WERI-Rb-1 (cell line): ENCODE data around the gene STEAP2.
"Not testable (repeated sequence)": the region's sequence is repeated elsewhere in the genome, so short reads cannot be mapped to it uniquely, and the experiment has no call there.

ENCODE experiments used
- DNase-seq: peaks from one replicate; pipeline ENCODE4 v3.0.0-alpha.2; 2020
- H3K27ac ChIP-seq: fragments of 250-450 bp; sonication (Bioruptor Pico); 2 replicates; pipeline ENCODE4 v1.5.1; 2020; ENCODE audit warnings: mild to moderate bottlenecking, moderate library complexity
- H3K27me3 ChIP-seq: fragments of 250-450 bp; sonication (Bioruptor Pico); 2 replicates; pipeline ENCODE4 v1.5.1; 2021; ENCODE audit warnings: mild to moderate bottlenecking, low read depth, moderate library complexity; ENCODE audit not compliant: insufficient read depth, severe bottlenecking
- H3K36me3 ChIP-seq: fragments of 250-450 bp; sonication (Bioruptor Pico); 2 replicates; pipeline ENCODE4 v1.5.1; 2020; ENCODE audit warnings: mild to moderate bottlenecking, moderate library complexity
- H3K4me3 ChIP-seq: 2 replicates; pipeline ENCODE4 v1.5.1; 2011; ENCODE audit warnings: low read depth, mild to moderate bottlenecking, control low read depth, low read length
- H3K9me3 ChIP-seq: fragments of 250-450 bp; sonication (Bioruptor Pico); 2 replicates; pipeline ENCODE4 v1.5.1; 2021; ENCODE audit warnings: mild to moderate bottlenecking, moderate library complexity; ENCODE audit not compliant: severe bottlenecking
- TF ChIP-seq, protein P1 (sequence below): IDR thresholded peaks from 2 replicates; pipeline ENCODE4 v1.5.1; 2011; ENCODE audit warnings: low read depth, mild to moderate bottlenecking, control low read depth, inconsistent platforms, low read length

STEAP2 gene

DNA sequence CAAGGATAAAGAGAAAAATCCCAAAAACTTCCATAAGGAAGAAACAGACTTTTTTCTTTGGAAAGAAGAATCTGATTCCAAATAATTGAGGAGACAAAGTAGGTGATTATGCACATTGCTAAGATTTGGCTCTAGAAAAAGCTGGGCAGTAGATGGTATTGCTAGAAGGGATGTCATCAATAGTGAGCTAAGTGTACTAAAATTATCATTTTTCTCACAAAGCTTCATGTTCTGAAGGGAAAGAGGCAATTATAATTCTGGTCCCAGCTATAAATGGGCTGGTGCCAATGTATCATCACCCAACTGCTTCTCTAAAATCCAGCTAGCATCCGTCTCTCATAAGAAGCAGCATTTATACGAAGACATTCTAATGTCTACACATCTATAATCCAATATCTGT lies 33.4 kb upstream of the STEAP2 start:
- no peak overlapping the region for H3K4me3 ChIP-seq
- no peak for DNase-seq
- no peak overlapping the region for H3K27ac ChIP-seq
- no peaks in the 10 kb centered on the region for H3K36me3 ChIP-seq
- H3K27me3 ChIP-seq = no peaks in the 10 kb centered on the region
- no peaks in the 10 kb centered on the region for H3K9me3 ChIP-seq
- TF ChIP-seq, protein P1, sequence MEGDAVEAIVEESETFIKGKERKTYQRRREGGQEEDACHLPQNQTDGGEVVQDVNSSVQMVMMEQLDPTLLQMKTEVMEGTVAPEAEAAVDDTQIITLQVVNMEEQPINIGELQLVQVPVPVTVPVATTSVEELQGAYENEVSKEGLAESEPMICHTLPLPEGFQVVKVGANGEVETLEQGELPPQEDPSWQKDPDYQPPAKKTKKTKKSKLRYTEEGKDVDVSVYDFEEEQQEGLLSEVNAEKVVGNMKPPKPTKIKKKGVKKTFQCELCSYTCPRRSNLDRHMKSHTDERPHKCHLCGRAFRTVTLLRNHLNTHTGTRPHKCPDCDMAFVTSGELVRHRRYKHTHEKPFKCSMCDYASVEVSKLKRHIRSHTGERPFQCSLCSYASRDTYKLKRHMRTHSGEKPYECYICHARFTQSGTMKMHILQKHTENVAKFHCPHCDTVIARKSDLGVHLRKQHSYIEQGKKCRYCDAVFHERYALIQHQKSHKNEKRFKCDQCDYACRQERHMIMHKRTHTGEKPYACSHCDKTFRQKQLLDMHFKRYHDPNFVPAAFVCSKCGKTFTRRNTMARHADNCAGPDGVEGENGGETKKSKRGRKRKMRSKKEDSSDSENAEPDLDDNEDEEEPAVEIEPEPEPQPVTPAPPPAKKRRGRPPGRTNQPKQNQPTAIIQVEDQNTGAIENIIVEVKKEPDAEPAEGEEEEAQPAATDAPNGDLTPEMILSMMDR = no peak

DNA sequence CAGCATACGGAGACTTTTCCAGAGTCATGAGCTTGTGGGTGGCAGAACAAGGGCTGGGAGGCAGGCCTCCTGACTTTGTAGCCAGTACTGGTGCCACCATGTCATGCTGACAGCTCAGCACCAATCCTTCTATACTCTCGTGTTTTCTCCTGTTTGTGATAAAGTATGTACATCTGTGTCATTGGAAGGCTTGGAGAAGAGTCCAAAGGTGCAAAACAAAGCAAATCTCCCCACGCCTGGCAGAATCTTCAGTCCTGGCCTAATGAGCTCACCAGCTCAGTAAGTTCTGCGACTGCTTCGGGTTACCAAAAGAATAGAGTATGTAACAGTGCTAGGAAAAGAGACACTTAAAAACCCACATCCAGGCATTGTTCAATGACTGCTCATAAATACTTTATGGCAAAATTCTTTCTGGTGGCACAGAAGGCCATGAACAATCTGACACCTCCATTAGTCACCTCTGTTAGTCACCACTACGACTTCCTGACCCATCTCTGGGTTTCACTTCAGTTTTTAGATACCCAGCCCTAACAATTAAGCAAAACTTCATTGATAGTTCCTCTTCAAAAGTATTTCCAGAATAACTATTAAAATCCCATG lies 32.8 kb upstream of the STEAP2 start:
- TF ChIP-seq, protein P1 = no peak
- no peaks in the 10 kb centered on the region for H3K27me3 ChIP-seq
- no peaks in the 10 kb centered on the region for H3K36me3 ChIP-seq
- no peak overlapping the region for H3K27ac ChIP-seq
- no peaks in the 10 kb centered on the region for H3K9me3 ChIP-seq
- H3K4me3 ChIP-seq = no peak overlapping the region
- DNase-seq = no peak

GRCh38 chr7:90180011-90180585 lies 31.4 kb upstream of the STEAP2 start:
- DNase-seq = no peak
- no peaks in the 10 kb centered on the region for H3K9me3 ChIP-seq
- TF ChIP-seq, protein P1 = no peak
- no peaks in the 10 kb centered on the region for H3K27me3 ChIP-seq
- no peaks in the 10 kb centered on the region for H3K36me3 ChIP-seq
- no peak overlapping the region for H3K4me3 ChIP-seq
- no peak overlapping the region for H3K27ac ChIP-seq

GRCh38 chr7:90180649-90181048 lies 30.9 kb upstream of the STEAP2 start:
- TF ChIP-seq, protein P1 = no peak
- Histone ChIP-seq H3K9me3 (no peaks in the 10 kb centered on the region), H3K27me3 (no peaks in the 10 kb centered on the region), H3K4me3 (no peak overlapping the region), H3K36me3 (no peaks in the 10 kb centered on the region), H3K27ac (no peak overlapping the region)
- DNase-seq = no peak

DNA sequence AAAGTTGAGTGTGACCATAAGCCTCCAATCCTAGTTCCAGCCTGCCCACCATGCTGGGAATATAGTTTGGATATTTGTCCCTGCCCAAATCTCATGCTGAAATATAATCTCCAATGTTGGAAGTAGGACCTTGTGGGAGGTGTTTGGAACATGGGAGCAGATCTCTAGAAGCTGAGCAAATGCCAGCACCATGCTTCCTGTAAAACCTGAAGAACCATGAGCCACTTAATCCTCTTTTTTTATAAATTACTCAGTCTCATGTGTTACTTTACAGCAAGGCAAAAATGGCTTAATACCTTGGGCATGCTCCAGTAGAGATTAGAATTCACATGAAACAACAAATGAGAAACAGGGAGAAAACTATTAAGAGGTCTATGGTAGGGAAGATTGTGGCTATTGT lies 30.1 kb upstream of the STEAP2 start:
- H3K27me3 ChIP-seq = no peaks in the 10 kb centered on the region
- no peak for DNase-seq
- H3K36me3 ChIP-seq = no peaks in the 10 kb centered on the region
- no peak overlapping the region for H3K4me3 ChIP-seq
- H3K27ac ChIP-seq = no peak overlapping the region
- TF ChIP-seq, protein P1 = no peak
- H3K9me3 ChIP-seq = no peaks in the 10 kb centered on the region

- not testable (repeated sequence) for H3K27ac ChIP-seq, H3K4me3 ChIP-seq, H3K27me3 ChIP-seq, DNase-seq, H3K9me3 ChIP-seq, H3K36me3 ChIP-seq
These were observed 25.2 kb upstream of the STEAP2 start for GRCh38 chr7:90186290-90186689.
